Type B pancreatic cell (in vitro differentiated cells): ENCODE measurements around the gene LRMDA. TPM values are rescaled to one million over a fixed set of nuclear protein-coding genes. Genes with fewer than 3 reads are reported as not detected.

ENCODE experiments used
- DNase-seq: peaks from one replicate; pipeline ENCODE4 v3.0.0; 2021; ENCODE audit warnings: mixed read lengths; ENCODE audit not compliant: unreplicated experiment; ENCODE audit errors: extremely low spot score
- H3K27ac Mint-ChIP-seq: 2 replicates; pipeline ENCODE4 v1.8.0; 2021; ENCODE audit warnings: mild to moderate bottlenecking, mixed read lengths
- H3K27me3 Mint-ChIP-seq: 2 replicates; pipeline ENCODE4 v1.8.0; 2021; ENCODE audit warnings: mixed read lengths
- H3K36me3 Mint-ChIP-seq: 2 replicates; pipeline ENCODE4 v1.8.0; 2021; ENCODE audit warnings: mixed read lengths
- H3K4me1 Mint-ChIP-seq: one replicate; pipeline ENCODE4 v1.8.0; 2021; ENCODE audit warnings: mixed read lengths; ENCODE audit not compliant: unreplicated experiment
- H3K4me3 Mint-ChIP-seq: 2 replicates; pipeline ENCODE4 v1.8.0; 2021; ENCODE audit warnings: mild to moderate bottlenecking, mixed read lengths
- H3K9me3 Mint-ChIP-seq: 2 replicates; pipeline ENCODE4 v1.8.0; 2021; ENCODE audit warnings: mixed read lengths
- total RNA-seq: library from RNA; stranded (reverse); gene quantifications from 2 replicates; pipeline ENCODE4 v1.2.1, GENCODE V29; 2021; ENCODE audit warnings: low replicate concordance
- TF ChIP-seq, protein P1 (sequence below): fragments of 200-600 bp; sonication (generic); conservative IDR thresholded peaks from 2 replicates; pipeline ENCODE4 v1.5.0; 2021; ENCODE audit warnings: antibody characterized with exemption, mild to moderate bottlenecking

The LRMDA gene
- total RNA-seq, 1 donor from 2014 or later, result 2.0 TPM

DNA sequence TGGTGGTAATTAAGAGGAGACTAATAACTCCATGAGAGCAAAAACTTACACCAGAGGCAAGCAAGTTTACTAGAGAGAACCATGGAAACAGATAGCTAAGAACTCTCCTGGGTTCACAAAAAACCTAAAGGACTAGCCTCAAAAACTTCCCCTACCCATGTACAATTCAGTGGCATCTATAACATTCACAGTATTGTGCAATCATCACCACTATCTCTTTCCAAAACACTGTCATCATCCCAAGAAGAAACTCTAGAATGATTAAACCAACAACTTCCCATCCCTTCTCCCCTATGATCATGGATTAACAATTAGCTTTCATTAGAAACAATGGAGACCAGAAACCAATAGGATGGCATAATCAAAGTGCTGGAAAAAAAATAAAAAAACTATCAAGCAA is 1038.3 kb downstream of the LRMDA start:
- Mint-ChIP-seq H3K4me1 (no peaks in the 10 kb centered on the region), H3K27ac (no peak overlapping the region), H3K36me3 (no peaks in the 10 kb centered on the region), H3K9me3 (no peaks in the 10 kb centered on the region), H3K27me3 (peaks cover 6% of the 10 kb centered on the region), H3K4me3 (no peak overlapping the region)
- no peak for DNase-seq
- TF ChIP-seq, protein P1, sequence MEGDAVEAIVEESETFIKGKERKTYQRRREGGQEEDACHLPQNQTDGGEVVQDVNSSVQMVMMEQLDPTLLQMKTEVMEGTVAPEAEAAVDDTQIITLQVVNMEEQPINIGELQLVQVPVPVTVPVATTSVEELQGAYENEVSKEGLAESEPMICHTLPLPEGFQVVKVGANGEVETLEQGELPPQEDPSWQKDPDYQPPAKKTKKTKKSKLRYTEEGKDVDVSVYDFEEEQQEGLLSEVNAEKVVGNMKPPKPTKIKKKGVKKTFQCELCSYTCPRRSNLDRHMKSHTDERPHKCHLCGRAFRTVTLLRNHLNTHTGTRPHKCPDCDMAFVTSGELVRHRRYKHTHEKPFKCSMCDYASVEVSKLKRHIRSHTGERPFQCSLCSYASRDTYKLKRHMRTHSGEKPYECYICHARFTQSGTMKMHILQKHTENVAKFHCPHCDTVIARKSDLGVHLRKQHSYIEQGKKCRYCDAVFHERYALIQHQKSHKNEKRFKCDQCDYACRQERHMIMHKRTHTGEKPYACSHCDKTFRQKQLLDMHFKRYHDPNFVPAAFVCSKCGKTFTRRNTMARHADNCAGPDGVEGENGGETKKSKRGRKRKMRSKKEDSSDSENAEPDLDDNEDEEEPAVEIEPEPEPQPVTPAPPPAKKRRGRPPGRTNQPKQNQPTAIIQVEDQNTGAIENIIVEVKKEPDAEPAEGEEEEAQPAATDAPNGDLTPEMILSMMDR, result no peak

DNA sequence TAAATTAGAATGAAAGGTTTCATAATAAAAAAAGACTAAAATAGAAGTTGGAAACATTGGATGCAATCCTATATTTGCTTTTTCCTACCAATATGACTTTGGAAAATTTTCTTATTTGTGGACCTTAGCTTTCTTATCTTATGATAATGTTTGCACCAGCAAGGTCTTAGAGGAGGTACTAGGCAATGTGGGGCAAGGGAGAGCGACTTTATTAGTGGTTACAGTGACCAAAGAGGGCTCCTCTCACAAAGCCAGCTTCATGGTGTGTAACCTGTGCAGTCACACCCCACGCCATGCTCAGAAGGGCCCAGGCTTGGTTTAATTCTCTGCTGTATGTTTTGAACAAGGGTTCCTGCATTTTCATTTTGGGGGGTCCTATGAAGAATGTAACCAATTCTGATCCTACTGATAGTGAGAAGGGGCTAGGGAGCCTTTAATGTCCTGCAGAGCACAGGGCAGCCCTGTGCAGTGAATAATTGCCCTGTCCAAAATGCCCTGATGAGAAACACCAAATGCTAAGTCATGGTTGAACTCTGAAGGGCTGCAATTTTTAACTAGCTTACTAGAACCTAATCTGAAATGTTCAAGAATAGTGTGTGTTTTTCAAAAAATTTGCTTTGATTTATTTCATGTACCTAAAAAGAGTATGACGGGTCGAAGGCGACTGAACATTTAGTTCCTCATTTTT is 1047.8 kb downstream of the LRMDA start:
- Mint-ChIP-seq H3K27ac (no peak overlapping the region), H3K4me1 (no peaks in the 10 kb centered on the region), H3K9me3 (peaks cover 15% of the 10 kb centered on the region), H3K27me3 (peaks cover 7% of the 10 kb centered on the region), H3K36me3 (peaks cover 4% of the 10 kb centered on the region), H3K4me3 (no peak overlapping the region)
- TF ChIP-seq, protein P1, result no peak
- no peak for DNase-seq

DNA sequence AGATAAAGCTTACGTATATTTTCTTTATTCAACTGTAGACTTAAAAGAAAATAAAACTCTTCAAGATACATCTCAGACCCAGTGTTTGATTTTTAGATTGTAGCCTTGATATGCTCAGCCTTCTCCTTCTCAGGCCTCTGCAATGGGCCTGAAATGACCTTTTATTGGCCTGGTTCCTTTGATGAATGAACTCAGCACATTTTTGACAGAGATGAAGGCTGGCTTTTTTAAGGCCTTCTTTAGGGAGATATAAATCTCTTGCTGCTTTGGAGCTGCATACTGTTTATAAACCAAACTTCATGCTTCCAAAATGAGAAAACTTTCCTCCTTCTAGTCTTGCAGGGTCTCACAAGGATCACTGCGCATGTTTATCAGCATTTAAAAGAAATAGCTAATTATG is 1049.8 kb downstream of the LRMDA start:
- Mint-ChIP-seq H3K4me1 (no peaks in the 10 kb centered on the region), H3K9me3 (peaks cover 12% of the 10 kb centered on the region), H3K36me3 (peaks cover 2% of the 10 kb centered on the region), H3K27ac (no peak overlapping the region), H3K27me3 (peaks cover 5% of the 10 kb centered on the region), H3K4me3 (no peak overlapping the region)
- no peak for DNase-seq
- TF ChIP-seq, protein P1, result no peak

DNA sequence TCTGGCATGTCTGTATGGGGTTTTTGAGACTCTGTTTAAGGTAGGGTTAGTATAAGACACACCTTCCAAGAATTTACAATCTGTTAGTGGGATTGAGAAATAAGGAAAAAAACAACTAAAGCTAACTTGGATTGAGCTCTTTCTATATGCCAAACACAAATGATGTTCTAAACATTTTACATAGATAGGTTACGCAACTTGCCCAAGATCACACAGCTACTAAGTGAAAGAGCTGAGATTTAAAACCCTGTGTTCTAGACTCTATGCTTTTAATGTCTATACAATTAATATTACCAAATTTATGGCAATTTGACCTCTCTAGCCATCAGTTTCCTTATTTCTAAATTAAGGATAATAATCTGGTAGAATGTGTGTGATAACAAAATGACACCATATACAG is 1056.2 kb downstream of the LRMDA start:
- H3K4me1 Mint-ChIP-seq, result no peaks in the 10 kb centered on the region
- TF ChIP-seq, protein P1, result no peak
- H3K9me3 Mint-ChIP-seq, result peaks cover 3% of the 10 kb centered on the region
- no peak for DNase-seq
- no peak overlapping the region for H3K27ac Mint-ChIP-seq
- H3K27me3 Mint-ChIP-seq, result no peaks in the 10 kb centered on the region
- H3K36me3 Mint-ChIP-seq, result no peaks in the 10 kb centered on the region
- no peak overlapping the region for H3K4me3 Mint-ChIP-seq

DNA sequence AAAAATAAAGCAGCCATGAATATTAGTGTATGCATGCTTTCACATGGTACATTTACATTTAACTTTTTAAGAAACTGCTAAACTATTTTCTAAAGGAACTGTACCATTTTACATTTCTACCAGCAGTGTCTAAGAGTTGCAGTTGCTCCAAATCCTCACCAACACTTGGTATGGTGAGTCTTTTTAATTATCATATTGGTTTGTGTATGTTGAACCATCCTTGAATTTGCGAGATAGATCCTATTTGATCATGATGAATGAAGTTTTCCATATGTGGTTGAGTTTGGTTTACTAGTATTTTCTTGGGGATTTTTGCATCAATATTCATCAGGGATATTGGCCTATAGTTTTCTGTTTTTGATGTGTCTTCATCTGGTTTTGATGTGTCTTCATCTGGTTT is 1057.2 kb downstream of the LRMDA start:
- DNase-seq, result no peak
- no peaks in the 10 kb centered on the region for H3K36me3 Mint-ChIP-seq
- no peak overlapping the region for H3K4me3 Mint-ChIP-seq
- H3K27ac Mint-ChIP-seq, result no peak overlapping the region
- no peaks in the 10 kb centered on the region for H3K4me1 Mint-ChIP-seq
- H3K9me3 Mint-ChIP-seq, result peaks cover 4% of the 10 kb centered on the region
- TF ChIP-seq, protein P1, result no peak
- no peaks in the 10 kb centered on the region for H3K27me3 Mint-ChIP-seq

DNA sequence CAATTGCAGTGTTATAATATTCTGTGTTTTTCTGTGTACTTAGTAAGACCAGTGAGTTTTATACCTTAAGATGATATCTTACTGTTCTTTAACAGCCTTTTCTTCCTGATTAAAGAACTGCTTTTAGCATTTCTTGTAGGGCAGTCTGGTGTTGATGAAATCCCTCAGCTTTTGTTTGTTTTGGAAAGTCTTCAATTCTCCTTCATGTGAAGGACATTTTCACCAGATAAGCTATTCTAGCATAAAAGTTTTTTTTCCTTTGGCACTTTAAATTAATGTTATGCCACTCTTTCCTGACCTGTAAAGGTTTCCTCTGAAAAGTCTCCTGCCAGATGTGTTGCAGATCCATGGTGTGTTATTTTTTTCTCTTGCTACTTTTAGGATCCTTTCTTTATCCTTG is 1059.8 kb downstream of the LRMDA start:
- H3K4me1 Mint-ChIP-seq, result no peaks in the 10 kb centered on the region
- H3K36me3 Mint-ChIP-seq, result no peaks in the 10 kb centered on the region
- peaks cover 4% of the 10 kb centered on the region for H3K9me3 Mint-ChIP-seq
- no peak overlapping the region for H3K4me3 Mint-ChIP-seq
- TF ChIP-seq, protein P1, result no peak
- H3K27ac Mint-ChIP-seq, result no peak overlapping the region
- no peaks in the 10 kb centered on the region for H3K27me3 Mint-ChIP-seq
- no peak for DNase-seq
